Fibroblast of skin of left biceps (primary cell): ENCODE measurements around the gene ZNF891.
A peak's percentile ranks its signal among the peaks of the same experiment; 100 is the strongest.

Experiments used
- DNase-seq, 2 experiments: peaks; one replicate each; pipeline ENCODE4 v3.0.0-alpha.2; 2013; ENCODE audit warnings: low read depth in 2 of 2

ZNF891 gene

DNA sequence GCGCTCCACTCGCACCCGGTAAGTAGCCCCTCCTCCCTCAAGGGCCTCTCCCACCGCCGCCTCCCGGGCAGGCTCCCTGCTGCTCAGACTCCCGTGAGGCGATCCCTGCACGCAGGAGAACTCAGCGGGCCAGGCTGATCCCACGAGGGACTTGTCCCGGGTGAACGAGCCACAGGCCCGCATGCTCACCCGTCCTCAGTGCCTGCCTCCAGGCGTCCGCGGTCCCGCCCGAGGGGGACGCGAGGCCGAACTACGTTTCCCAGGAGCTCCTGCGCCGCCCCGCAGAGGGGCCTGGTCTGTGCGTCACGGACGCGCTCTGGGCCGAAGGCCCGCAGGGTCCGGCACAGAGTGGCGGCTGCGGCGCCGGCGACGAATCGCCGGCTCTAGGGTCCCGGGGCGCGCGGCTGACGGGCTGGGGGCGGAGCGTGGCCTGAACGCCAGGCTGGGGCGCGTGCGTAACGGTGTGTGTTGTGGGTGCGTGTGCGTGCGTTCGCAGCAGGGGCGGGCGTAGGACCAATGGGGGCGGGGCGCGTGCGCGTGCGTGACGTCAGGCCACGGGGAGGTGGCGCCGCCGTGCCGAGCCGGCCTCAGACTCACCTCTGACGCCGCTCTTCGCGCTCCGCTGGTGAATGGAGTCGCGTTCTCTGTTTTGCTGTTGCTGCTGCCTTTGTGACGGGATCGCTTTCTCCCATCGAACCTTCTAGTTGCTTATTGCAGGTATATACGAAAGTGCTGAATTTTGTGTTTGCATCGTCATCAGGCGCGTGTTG is at the start of gene ZNF891, which contains the start of gene ZNF10:
Gene ZNF891 (minus strand): TSS at position 237 of the 770 bp plus-strand sequence. CDS start 8,356 bp downstream, outside the sequence.
Gene ZNF10 (plus strand): TSS at position 590 of the 770 bp plus-strand sequence. CDS start 13,866 bp downstream, outside the sequence.
- DNase-seq: peak; percentile 92

DNA sequence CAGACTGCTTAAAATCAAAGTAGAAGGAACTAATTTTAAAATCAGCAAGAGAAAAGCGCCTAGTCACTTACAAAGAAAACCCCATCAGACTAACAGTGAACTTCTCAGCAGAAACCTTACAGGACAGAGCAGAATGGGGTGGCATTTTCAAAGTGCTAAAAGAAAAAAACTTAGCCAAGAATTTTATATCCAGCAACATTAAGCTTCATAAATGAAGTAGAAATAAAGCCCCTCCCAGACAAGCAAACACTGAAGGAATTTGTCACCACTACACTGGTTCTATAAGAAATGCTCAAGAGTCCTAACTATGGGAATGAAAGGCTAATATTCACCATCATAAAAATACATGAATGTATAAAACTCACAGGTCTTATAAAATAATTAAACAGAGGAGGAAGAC is 44.8 kb upstream of the ZNF891 start:
- no peak for DNase-seq

DNA sequence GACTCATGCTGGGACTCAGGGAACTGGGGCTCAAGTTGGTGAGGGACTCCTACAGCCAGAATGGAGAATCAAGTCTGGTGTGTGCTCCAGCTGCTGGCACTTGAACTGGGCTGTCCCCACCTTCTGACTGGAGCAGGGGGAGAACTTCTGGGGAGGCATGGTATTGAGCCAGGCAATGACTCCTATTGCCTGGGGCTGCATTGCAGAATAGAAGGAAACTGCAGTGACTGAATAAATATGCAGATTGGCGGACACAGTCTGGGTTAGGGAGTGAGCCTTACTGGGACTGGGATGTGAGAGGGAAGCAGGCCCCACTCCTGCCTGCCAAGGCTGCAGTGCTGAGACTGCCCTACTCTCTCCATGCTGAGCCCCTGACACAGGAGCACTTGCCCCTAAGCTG is 42.4 kb upstream of the ZNF891 start:
- DNase-seq: no peak

DNA sequence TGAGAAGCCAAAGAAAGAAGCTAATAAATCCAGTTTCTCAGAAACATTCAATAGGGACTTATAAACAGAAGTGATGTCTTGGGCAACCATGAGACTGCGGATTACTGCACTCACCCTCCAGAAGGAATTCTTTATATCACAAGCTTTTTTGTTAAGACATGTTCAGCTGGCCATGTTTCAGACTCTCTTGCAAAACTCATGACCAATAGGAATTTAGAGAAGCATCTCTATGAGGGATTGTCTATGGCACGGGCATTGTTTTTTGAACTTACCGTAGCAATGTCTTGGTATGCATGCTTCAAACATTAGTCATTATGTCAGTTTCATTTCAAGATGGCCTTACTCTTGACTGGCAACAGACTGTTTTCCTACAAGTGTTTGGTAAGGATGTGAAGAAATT is 35.7 kb upstream of the ZNF891 start:
- DNase-seq: no peak

DNA sequence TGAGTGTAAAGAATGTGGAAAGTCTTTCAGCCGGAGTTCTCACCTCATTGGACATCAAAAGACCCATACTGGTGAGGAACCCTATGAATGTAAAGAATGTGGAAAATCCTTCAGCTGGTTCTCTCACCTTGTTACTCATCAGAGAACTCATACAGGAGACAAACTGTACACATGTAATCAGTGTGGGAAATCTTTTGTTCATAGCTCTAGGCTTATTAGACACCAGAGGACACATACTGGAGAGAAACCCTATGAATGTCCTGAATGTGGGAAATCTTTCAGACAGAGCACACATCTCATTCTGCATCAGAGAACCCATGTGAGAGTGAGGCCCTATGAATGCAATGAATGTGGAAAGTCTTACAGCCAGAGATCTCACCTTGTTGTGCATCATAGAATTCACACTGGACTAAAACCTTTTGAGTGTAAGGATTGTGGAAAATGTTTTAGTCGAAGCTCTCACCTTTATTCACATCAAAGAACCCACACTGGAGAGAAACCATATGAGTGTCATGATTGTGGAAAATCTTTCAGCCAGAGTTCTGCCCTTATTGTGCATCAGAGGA is 26.1 kb upstream of the ZNF891 start:
- DNase-seq: no peak

DNA sequence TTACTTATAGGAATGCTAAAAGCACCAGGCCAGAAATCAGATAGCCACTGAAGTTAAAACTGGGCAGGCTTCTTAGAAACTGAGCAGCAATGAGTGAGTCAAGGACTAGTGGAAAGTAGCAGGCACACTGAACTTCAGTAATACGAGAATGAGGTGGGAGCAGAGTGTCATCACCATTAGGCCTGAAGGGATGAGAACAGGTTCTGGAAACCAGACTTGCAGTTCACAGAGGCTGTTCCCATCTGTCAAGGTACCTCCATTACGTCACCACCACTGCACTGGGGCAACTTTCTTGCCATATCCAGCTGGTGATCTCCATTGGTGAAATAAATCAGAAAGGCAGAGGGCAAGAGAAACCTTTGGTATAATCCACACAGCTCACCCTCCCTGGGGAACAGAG is 15.9 kb upstream of the ZNF891 start:
- no peak for DNase-seq

DNA sequence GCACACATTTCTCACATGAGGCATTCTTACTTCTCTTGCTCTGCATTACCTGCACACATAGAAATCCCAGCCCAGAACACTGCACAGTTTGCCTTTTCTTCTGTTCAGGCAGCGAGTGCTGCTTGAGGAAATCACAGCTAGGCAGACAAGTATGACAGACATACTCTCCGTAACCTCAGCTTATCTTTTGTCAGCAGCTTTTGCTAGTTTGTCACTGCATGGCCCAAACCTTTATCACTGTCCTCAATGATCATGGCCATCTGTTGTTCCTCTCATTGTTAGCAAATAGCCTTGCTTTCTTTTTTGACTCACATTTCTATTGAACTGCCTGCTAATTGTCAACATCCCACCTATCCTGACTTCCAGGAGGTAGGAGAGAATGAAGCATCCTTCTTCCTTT is 5.7 kb upstream of the ZNF891 start:
- DNase-seq: no peak

DNA sequence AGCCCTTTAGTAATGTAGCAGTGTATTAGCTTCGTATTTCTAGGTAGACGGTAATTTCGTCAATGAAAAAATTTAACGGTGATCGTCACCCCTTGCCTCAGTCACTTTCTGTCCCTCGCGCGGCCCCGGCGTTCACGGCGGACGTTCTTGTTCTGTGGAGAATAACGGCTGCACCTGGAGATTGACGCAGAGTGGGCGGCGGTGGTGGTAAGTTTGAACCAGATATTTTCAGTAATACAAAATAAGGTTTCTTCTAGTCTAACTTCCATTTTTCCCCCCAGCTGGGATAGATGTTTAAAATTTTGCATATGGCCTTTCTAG is 694 bp upstream of the ZNF891 start:
- DNase-seq: no peak

DNA sequence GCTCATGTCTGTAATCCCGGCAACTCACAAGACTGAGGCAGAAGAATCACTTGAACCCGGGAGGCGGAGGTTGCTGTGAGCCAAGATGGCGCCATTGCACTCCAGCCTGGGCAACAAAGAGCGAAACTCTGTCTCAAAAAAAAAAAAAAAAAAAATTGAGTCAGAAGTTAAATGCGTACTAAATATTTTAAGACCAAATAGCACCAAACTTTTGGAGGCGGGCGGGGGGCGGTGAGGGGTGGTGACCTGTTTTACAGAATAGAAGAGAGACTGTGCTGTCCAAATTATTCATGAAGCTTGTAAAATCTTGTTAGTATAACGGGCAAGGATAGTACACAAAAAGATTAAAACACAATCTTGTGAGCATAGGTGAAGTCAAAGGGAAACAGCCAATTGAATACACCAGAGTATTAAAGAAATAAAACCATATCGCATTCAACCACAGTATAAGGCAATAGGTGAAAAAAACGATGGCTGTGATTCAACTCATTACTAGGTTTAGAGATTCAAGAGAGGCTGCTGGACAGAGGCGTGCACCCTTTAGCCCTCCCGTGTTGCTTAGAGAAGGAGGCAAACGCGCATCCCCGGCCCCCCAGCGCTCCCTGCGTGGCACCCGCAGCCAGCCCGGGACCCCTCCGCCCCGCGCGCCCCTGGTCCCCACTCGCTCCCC is 571 bp downstream of the ZNF891 start:
- DNase-seq: no peak

DNA sequence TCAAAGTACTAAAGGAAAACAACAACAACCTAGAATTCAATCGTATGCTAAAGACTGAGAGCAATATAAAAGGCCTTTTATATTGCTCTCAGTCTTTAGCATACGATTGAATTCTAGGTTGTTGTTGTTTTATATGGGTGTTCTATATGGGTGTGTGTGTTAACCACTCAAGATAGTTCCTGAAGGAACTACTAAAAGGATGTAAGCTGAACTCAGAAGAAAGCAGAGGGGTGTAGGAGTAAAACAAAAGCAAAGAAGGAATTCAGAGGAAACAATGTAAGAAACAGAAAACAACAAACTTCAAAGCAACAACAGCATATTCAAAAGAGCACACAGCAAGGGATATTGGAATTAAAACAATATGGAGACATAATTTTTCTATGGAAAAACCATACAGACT is 5.4 kb downstream of the ZNF891 start:
- DNase-seq: no peak

DNA sequence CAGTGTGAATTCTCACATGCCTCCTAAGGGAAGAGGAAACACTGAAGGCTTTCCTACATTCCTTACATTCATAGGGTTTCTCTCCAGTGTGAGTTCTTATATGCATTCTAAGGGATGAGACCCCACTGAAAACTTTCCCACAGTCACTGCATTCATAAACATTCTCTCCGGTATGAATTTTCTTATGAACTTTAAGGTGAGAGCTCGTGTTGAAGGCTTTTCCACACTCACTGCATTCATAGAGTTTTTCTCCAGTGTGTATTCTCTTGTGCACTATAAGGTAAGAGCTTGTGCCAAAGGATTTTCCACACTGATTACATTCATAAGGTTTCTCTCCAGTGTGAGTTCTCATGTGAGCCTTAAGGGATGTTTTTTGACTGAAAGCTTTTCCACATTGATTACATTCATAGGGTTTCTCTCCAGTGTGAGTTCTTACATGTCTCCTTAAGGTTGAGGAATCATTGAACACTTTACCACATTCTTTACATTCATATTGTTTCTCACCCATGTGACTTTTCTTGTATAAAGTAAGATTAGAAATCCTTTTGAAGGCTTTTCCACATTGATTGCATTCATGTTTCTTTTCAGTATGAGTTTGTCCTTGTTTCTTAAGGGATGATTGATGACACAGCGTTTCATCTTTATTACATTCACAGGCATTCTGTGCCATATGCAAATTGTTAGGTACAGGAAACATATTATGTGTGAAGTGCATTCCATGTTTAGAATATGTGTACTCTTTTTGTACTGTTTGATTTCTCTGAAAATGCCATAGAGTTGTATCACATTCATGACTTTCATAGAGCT is 9.5 kb downstream of the ZNF891 start:
- DNase-seq: no peak

DNA sequence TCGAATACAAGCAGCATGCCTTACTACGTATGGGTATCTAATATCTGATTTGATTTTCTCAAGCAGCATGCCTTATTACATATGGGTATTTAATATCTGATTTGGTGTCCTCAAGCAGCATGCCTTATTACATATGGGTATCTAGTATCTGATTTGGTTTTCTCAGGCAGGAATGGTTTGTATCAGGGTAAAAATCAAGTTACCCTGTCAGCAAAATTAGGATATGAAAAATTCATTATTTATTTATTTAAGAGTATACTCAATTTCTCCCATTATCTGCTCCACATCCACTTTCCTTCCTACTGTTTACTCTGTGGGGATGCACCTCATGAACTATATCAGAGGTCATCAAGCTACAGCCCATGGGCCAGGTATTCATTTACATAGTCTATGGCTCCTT is 21.9 kb downstream of the ZNF891 start:
- DNase-seq: no peak

DNA sequence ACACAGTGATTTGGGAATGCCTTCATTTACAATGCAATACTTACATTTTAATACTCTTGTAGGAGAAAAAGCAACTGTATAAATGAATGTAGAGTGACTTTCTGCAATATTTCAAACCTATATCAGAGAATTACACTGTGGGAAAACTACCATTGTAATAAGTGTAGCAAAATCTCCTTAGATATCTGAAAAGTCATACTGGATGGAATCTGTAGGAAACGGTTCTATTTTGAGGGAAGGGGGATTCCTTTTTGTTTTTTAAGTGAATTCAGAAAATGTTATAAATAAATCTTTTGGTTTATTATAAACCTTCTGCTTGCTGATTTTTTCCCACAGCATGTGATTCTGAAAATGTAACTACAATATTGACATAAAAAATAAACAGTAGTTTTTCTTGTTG is 23.0 kb downstream of the ZNF891 start:
- no peak for DNase-seq

DNA sequence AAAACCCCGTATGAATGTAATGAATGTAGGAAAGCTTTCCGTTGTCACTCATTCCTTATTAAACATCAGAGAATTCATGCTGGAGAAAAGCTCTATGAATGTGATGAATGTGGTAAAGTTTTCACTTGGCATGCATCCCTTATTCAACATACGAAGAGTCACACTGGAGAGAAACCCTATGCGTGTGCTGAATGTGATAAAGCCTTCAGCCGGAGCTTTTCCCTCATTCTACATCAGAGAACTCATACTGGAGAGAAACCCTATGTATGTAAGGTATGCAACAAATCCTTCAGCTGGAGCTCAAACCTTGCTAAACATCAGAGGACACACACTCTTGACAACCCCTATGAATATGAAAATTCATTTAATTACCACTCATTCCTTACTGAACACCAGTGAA is 23.8 kb downstream of the ZNF891 start:
- DNase-seq: no peak

DNA sequence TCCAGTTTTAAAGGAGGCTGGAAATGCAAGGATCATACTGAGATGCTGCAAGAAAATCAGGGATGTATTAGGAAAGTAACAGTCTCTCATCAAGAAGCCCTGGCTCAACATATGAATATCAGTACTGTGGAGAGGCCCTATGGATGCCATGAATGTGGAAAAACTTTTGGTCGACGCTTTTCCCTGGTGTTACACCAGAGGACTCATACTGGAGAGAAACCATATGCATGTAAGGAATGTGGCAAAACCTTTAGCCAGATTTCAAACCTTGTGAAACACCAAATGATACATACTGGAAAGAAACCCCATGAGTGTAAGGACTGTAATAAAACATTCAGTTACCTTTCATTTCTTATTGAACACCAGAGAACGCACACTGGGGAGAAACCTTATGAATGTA is 24.5 kb downstream of the ZNF891 start:
- no peak for DNase-seq

DNA sequence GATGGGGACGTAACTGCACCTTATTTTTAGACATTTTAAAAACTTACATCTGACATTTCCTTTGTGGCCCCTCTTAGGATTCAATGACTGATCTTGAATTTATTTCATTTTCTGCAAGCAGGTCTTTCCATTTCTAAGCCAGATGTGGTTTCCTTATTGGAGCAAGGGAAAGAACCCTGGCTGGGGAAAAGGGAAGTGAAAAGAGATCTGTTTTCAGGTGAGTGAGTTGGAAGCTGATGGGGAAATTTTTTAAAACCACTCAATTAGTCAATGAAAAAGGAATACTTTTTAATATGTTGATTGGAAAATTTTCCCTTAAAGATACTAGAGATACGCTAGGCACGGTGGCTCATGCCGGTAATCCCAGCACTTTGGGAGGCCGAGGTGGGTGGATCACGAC is 46.7 kb downstream of the ZNF891 start:
- no peak for DNase-seq

DNA sequence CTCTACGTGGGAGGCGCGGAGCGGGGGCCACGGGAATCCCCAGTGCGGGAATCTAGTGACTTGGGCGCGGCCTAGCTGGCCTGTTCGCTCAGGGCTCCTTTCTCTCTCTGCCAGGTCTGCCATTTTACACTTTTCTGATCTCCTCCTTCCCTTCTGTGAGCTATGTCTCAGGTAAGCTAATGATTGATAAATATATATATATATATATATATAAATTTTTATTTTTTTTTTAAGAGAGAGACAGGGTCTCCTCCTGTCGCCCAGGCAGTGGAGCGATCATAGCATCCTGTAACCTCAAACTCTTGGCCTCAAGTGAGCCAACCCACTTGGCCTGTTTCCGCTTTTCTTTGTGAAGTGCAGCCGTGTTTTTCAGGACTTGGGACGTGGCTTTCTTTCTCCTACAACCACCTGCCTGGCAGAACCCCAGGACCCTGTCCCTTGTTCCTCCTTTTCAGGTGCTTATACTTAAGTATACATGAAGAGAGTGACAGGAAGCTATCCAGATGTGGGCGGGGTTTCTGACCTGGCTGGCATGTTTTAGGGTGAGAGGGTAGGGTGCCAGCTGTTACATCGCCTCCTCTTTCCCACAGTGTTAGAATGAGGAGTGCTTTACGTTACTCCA is 48.8 kb downstream of the ZNF891 start:
- no peak for DNase-seq

DNA sequence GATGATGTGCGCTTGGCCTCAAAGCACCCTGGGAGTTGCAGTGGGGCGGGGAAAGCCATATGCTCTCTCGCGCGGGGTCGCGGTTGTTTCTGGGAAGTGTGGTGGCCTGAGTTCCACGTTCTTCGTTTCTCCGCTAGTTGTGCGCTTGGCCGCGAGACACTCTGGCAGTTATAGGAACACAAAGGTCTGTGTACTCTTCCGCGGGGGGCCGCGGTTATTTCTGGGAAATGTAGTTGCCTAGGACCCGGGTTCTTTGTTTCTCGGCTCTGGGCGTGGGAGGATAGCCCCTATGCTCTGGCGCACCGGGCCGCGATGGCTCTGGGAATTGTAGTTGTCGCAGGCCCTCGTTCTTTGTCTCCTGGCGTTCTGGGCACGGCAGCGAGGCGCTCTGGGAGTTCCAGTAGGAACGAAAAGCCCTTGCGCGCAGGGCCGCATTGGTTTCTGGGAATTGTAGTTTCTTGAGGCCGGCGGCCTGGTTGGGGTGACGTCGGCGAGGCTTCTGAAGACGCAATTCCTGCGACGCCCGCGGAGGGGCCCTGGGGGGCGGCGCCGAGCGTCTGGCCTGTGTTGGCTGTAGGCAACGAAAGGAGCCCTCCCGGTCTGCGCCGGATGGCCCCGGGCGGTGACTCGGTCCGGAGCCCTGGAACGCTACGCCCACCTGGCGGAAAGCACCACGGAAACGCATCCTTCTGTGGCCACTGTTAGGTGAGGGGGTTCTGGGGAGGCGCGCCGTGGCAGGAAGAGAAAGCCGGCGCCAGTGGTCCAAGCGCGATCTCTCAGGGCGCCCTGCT is 49.5 kb downstream of the ZNF891 start, which contains the start of gene ZNF140:
Gene ZNF140 (plus strand): TSS at position 556 of the 791 bp plus-strand sequence. CDS start 398 bp downstream, outside the sequence.
- peak; percentile 94 for DNase-seq

DNA sequence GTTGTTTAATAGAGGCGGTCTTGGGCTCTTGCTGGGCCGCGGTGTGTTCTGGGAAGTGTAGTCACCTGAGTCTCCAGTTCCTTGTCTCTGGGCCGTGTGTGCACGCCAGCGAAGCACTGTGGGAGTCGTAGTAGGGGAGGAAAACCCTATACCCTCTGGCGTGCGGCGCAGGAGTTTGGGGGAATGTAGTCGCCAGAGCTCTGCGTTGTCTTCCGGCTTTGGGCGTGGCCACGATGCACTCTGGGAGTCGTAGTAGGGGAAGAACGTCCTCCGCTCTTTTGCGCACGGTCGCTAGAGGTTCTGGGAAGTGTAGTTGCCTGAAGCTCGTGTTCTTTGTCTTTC is 50.1 kb downstream of the ZNF891 start:
- DNase-seq: peak; percentile 99

DNA sequence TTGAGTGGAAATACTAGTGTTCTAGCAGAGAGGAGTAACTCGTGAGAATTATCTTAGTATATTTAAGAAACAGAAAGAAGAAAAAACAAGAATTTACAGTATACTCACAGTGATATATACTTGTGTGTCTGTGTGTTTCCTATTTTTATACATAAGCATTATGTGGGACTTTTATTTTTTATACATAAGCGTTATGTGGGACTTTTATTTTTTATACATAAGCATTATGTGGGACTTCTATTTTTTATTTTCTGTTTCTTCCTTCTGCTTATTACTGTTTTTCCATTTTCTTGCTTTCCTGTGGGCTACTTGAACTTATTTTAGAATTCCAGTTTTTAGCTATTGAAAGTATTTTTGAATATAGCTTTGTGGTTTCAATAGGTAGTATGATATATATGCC is 56.2 kb downstream of the ZNF891 start:
- DNase-seq: no peak

DNA sequence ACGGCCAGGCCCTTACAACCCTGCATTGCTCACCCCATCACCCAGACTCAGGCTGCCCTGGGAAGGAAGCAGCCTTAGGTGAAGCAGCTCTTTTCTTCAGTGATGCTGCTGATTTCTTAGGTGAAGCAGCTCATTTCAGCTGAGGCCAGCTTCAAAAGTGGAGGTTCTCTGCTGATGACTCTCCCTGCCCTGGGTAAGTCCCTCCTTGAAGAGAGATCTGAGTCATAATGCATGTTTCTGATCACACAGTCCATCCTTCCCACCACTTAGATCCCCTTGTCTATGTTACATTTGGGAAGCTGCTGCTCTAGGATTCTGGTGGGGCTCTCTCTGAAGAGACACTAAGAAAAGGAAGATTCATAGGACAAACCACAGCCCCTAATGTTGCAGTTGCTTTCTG is 66.5 kb downstream of the ZNF891 start:
- DNase-seq: no peak
